OCI-LY1 (cell line): ENCODE results near the gene TMEM263.

Source experiments
- CTCF ChIP-seq: fragments of 200-600 bp; sonication (generic), shearing (Covaris generic); IDR thresholded peaks from 2 replicates; pipeline ENCODE4 v1.5.1; 2017; ENCODE audit warnings: mild to moderate bottlenecking, antibody characterized with exemption, low read length, moderate library complexity, mixed read lengths
- EZH2 ChIP-seq: fragments of 200-600 bp; sonication (generic), shearing (Covaris generic); IDR thresholded peaks from 2 replicates; pipeline ENCODE4 v1.8.0; 2017; ENCODE audit warnings: borderline replicate concordance, mixed run types, mild to moderate bottlenecking, antibody characterized with exemption, low read length, moderate library complexity, mixed read lengths

- no peak for TF ChIP-seq CTCF
- no peak for TF ChIP-seq EZH2
These were observed 12.9 kb upstream of the TMEM263 start for GRCh38 chr12:106942775-106943174.
